A673 (cell line): ENCODE measurements around the gene DNAJC16. TPM values are rescaled to one million over a fixed set of nuclear protein-coding genes. Genes with fewer than 3 reads are reported as not detected.

Source experiments
- BruUV-seq: library from RNA; stranded (reverse); fragments of 400-500 nt; replicated peaks from 2 replicates; lab custom pipeline; 2021; lab: Mats Ljungman, UMichigan
- CTCF ChIA-PET: fragments of 300-600 bp; sonication (Branson Sonifier 250); formaldehyde crosslinking; loops from one replicate; lab custom pipeline; 2022; ENCODE audit warnings: antibody characterized with exemption; lab: Charles Lee
- POLR2A ChIA-PET: fragments of 300-600 bp; sonication (Branson Sonifier 250); formaldehyde crosslinking; loops from one replicate; lab custom pipeline; 2022; ENCODE audit warnings: antibody characterized with exemption; ENCODE audit not compliant: low non-redundant PET; lab: Charles Lee
- DNase-seq: peaks from one replicate; pipeline ENCODE4 v3.0.0-alpha.2; 2015; ENCODE audit warnings: low spot score
- H3K27ac ChIP-seq: fragments of 200-600 bp; sonication (generic); 2 replicates; pipeline ENCODE4 v1.5.1; 2016; ENCODE audit warnings: mixed run types, low read depth, mild to moderate bottlenecking, mixed read lengths, antibody characterized with exemption, low read length; ENCODE audit not compliant: poor library complexity, severe bottlenecking
- H3K27me3 ChIP-seq: fragments of 200-600 bp; sonication (generic); replicated peaks from 2 replicates; pipeline ENCODE4 v1.6.1; 2017; ENCODE audit warnings: mixed run types, low read depth, mild to moderate bottlenecking, mixed read lengths, antibody characterized with exemption, low read length; ENCODE audit not compliant: insufficient read depth, poor library complexity
- H3K36me3 ChIP-seq: fragments of 200-600 bp; sonication (generic); 2 replicates; pipeline ENCODE4 v1.6.1; 2016; ENCODE audit warnings: mixed run types, mild to moderate bottlenecking, mixed read lengths, antibody characterized with exemption, low read length; ENCODE audit not compliant: insufficient read depth, poor library complexity, severe bottlenecking
- H3K4me1 ChIP-seq: fragments of 200-600 bp; sonication (generic); 2 replicates; pipeline ENCODE4 v1.6.1; 2017; ENCODE audit warnings: mixed run types, mild to moderate bottlenecking, mixed read lengths, antibody characterized with exemption, low read length; ENCODE audit not compliant: insufficient read depth, poor library complexity, severe bottlenecking
- H3K4me3 ChIP-seq: fragments of 200-600 bp; sonication (generic); 2 replicates; pipeline ENCODE4 v1.5.1; 2016; ENCODE audit warnings: low read depth, mixed run types, mild to moderate bottlenecking, mixed read lengths, low read length; ENCODE audit not compliant: poor library complexity, severe bottlenecking
- H3K9me3 ChIP-seq: fragments of 200-600 bp; sonication (generic); 2 replicates; pipeline ENCODE4 v1.6.1; 2016; ENCODE audit warnings: mixed run types, low read depth, mild to moderate bottlenecking, mixed read lengths, antibody characterized with exemption, low read length; ENCODE audit not compliant: poor library complexity, severe bottlenecking
- EZH2 ChIP-seq: fragments of 200-600 bp; sonication (generic); IDR thresholded peaks from 2 replicates; pipeline ENCODE4 v1.6.1; 2017; ENCODE audit warnings: borderline replicate concordance, low read depth, mild to moderate bottlenecking, mixed read lengths, antibody characterized with exemption, low read length; ENCODE audit not compliant: poor library complexity, severe bottlenecking
- intact Hi-C: fragments of 100-400 bp; cut with micrococcal nuclease; formaldehyde crosslinking; loops from one replicate; pipeline ENCODE4 v1.10.0; 2022; ENCODE audit not compliant: unreplicated experiment
- total RNA-seq: library from RNA; stranded (reverse); gene quantifications from 2 replicates; pipeline ENCODE4 v1.2.3, GENCODE V29; 2021
- TF ChIP-seq, protein P1 (sequence below): fragments of 300-800, 200-600 bp; sonication (generic); conservative IDR thresholded peaks from 2 replicates; pipeline ENCODE4 v1.5.1; 2017; ENCODE audit warnings: low read depth, mild to moderate bottlenecking, antibody characterized with exemption, low read length, moderate library complexity, mixed read lengths

The DNAJC16 gene
- total RNA-seq, 1 experiment from 2014 or later: 17.1 TPM

DNA sequence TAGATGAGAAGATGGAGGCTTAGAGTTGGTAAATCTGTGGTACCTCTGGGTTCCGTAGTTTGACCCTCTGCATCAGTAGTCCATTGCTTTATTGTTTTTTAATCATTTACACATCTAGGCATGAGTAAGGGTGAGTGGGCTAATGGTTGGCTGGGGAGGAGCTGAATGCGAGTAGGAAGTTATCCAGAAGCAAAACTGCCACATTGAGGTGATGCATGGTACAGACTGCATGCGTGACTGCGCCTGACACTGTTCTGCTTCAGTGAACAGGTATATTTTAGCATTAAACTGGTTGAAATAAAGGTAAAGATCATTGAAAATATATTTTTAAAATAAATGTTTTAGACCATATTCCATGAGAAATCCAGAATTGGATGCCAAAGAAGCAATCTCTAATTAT lies 4.4 kb downstream of the DNAJC16 start:
- H3K27me3 ChIP-seq: no peaks in the 10 kb centered on the region
- ChIA-PET CTCF (no interaction called here), POLR2A (no interaction called here)
- peaks cover 4% of the 10 kb centered on the region for H3K36me3 ChIP-seq
- intact Hi-C loops: no loop called here
- H3K27ac ChIP-seq: no peak overlapping the region
- DNase-seq: no peak
- H3K4me3 ChIP-seq: no peak overlapping the region
- H3K4me1 ChIP-seq: peaks cover 8% of the 10 kb centered on the region
- BruUV-seq: no TSS peak
- TF ChIP-seq EZH2: no peak
- TF ChIP-seq, protein P1, sequence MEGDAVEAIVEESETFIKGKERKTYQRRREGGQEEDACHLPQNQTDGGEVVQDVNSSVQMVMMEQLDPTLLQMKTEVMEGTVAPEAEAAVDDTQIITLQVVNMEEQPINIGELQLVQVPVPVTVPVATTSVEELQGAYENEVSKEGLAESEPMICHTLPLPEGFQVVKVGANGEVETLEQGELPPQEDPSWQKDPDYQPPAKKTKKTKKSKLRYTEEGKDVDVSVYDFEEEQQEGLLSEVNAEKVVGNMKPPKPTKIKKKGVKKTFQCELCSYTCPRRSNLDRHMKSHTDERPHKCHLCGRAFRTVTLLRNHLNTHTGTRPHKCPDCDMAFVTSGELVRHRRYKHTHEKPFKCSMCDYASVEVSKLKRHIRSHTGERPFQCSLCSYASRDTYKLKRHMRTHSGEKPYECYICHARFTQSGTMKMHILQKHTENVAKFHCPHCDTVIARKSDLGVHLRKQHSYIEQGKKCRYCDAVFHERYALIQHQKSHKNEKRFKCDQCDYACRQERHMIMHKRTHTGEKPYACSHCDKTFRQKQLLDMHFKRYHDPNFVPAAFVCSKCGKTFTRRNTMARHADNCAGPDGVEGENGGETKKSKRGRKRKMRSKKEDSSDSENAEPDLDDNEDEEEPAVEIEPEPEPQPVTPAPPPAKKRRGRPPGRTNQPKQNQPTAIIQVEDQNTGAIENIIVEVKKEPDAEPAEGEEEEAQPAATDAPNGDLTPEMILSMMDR: no peak
- no peaks in the 10 kb centered on the region for H3K9me3 ChIP-seq

DNA sequence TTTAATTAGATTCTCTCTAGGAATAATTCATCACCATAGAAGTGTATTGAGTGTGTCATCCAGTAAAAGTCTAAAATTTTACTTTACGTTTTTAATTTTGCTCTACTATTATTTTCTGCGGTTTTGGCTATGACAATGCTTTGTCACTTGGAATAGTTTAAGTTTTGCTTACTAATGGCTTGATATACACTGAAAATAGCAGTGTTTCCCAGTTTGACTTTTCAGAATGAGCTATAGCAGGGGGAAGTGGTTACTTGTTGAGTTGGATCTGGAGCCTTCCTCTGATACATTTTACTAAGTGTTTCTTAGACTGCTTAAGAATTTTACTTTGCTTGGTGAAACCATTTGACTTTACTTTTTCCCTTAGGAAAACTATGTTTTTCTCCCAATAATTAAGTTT lies 5.0 kb downstream of the DNAJC16 start:
- Histone ChIP-seq H3K9me3 (no peaks in the 10 kb centered on the region), H3K27me3 (no peaks in the 10 kb centered on the region), H3K4me3 (no peak overlapping the region), H3K36me3 (peaks cover 4% of the 10 kb centered on the region), H3K4me1 (peaks cover 7% of the 10 kb centered on the region), H3K27ac (no peak overlapping the region)
- intact Hi-C loops: no loop called here
- BruUV-seq: no TSS peak
- CTCF ChIA-PET: no interaction called here
- POLR2A ChIA-PET: no interaction called here
- no peak for DNase-seq
- no peak for TF ChIP-seq EZH2
- TF ChIP-seq, protein P1: no peak

DNA sequence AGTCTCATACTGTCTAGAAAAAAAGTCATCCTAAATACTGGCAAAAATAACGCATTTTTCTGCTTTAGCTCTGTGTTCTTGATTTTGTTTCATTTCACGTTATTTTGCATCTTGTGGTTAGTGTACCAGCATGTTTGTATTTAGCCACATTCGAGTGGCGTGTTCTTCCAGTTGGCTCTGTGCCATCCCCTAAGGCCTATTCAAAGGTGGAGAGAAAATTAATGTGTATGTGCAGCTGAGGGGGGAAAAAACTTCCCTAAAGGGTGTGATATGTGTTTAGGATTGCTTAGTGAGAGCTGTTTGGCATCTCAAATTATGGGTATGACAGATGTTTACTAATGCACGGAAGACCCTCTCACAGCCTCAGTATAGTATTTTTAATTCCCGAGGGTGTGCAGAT lies 12.1 kb downstream of the DNAJC16 start:
- no TSS peak for BruUV-seq
- POLR2A ChIA-PET: no interaction called here
- H3K27ac ChIP-seq: no peak overlapping the region
- DNase-seq: no peak
- intact Hi-C loops: no loop called here
- TF ChIP-seq, protein P1: no peak
- TF ChIP-seq EZH2: no peak
- no peaks in the 10 kb centered on the region for H3K4me1 ChIP-seq
- no peaks in the 10 kb centered on the region for H3K9me3 ChIP-seq
- CTCF ChIA-PET: no interaction called here
- H3K27me3 ChIP-seq: no peaks in the 10 kb centered on the region
- peaks cover 28% of the 10 kb centered on the region for H3K36me3 ChIP-seq
- H3K4me3 ChIP-seq: no peak overlapping the region
